IMR-90 (cell line): ENCODE measurements around the gene ERC2. TPM values are rescaled to one million over a fixed set of nuclear protein-coding genes. Genes with fewer than 3 reads are reported as not detected.

Source experiments
- ATAC-seq: fragments of 200-7000 bp; cut with Tn5 transposase; 2 replicates; pipeline ENCODE4 v1.9.1; 2020; ENCODE audit warnings: low read depth, mild to moderate bottlenecking, moderate library complexity
- BruUV-seq: library from RNA; stranded (reverse); fragments of 400-500 nt; replicated peaks from 2 replicates; lab custom pipeline; 2021; lab: Mats Ljungman, UMichigan
- CTCF ChIA-PET: fragments of 300-600 bp; formaldehyde crosslinking; extraction: SDS; loops from one replicate; lab custom pipeline; 2021; ENCODE audit warnings: antibody characterized with exemption; lab: Yijun Ruan, JAX
- POLR2A ChIA-PET: fragments of 300-600 bp; sonication (Branson Sonifier 250); formaldehyde crosslinking; loops from one replicate; lab custom pipeline; 2022; ENCODE audit warnings: antibody characterized with exemption; ENCODE audit not compliant: unreplicated experiment; lab: Charles Lee
- DNase-seq: peaks from one replicate; pipeline ENCODE4 v3.0.0; 2013
- H2AFZ ChIP-seq: replicated peaks from 2 replicates; pipeline ENCODE3; 2013; ENCODE audit warnings: low read length, mild to moderate bottlenecking; ENCODE audit not compliant: poor library complexity
- H2AK5ac ChIP-seq: 2 replicates; pipeline ENCODE4 v1.6.1; 2013; ENCODE audit warnings: low read depth, low read length, inconsistent platforms
- H2AK9ac ChIP-seq: replicated peaks from 2 replicates; pipeline ENCODE3; 2013; ENCODE audit warnings: mild to moderate bottlenecking, low read depth, low read length, moderate library complexity; ENCODE audit not compliant: poor library complexity
- H2BK120ac ChIP-seq: 2 replicates; pipeline ENCODE4 v1.6.1; 2013; ENCODE audit warnings: low read depth, low read length, inconsistent platforms
- H2BK15ac ChIP-seq: 3 replicates; pipeline ENCODE4 v1.6.1; 2013; ENCODE audit warnings: low read depth, low read length, inconsistent platforms
- H2BK20ac ChIP-seq: 2 replicates; pipeline ENCODE4 v1.6.1; 2013; ENCODE audit warnings: low read depth, mild to moderate bottlenecking, inconsistent platforms, low read length, moderate library complexity
- H2BK5ac ChIP-seq: 2 replicates; pipeline ENCODE4 v1.6.1; 2013; ENCODE audit warnings: mild to moderate bottlenecking, low read depth, low read length, inconsistent platforms; ENCODE audit not compliant: poor library complexity, severe bottlenecking
- H3K14ac ChIP-seq: replicated peaks from 2 replicates; pipeline ENCODE4 v1.6.1; 2013; ENCODE audit warnings: low read depth, low read length, inconsistent platforms
- H3K18ac ChIP-seq: 2 replicates; pipeline ENCODE4 v1.6.1; 2013; ENCODE audit warnings: low read depth, low read length, control low read depth
- H3K23ac ChIP-seq: 2 replicates; pipeline ENCODE4 v1.6.1; 2013; ENCODE audit warnings: low read depth, low read length, inconsistent platforms
- H3K27ac ChIP-seq: 2 replicates; pipeline ENCODE4 v1.5.1; 2013; ENCODE audit warnings: mild to moderate bottlenecking, control low read depth, low read length; ENCODE audit not compliant: insufficient read depth
- H3K27me3 ChIP-seq: 2 replicates; pipeline ENCODE4 v1.6.1; 2013; ENCODE audit warnings: low read length; ENCODE audit not compliant: control insufficient read depth, insufficient read depth
- H3K36me3 ChIP-seq: 2 replicates; pipeline ENCODE4 v1.6.1; 2013; ENCODE audit warnings: low read length, mixed read lengths; ENCODE audit not compliant: control insufficient read depth, insufficient read depth
- H3K4ac ChIP-seq: 2 replicates; pipeline ENCODE4 v1.6.1; 2013; ENCODE audit warnings: low read depth, low read length, inconsistent platforms
- H3K4me1 ChIP-seq: 2 replicates; pipeline ENCODE4 v1.6.1; 2013; ENCODE audit warnings: low read length, mixed read lengths; ENCODE audit not compliant: control insufficient read depth, insufficient read depth
- H3K4me2 ChIP-seq: 2 replicates; pipeline ENCODE4 v1.6.1; 2013; ENCODE audit warnings: low read depth, mild to moderate bottlenecking, control low read depth, low read length, moderate library complexity
- H3K4me3 ChIP-seq: 2 replicates; pipeline ENCODE4 v1.5.1; 2013; ENCODE audit warnings: low read depth, mild to moderate bottlenecking, control low read depth, low read length, moderate library complexity; ENCODE audit not compliant: insufficient read depth
- H3K56ac ChIP-seq: 2 replicates; pipeline ENCODE4 v1.6.1; 2013; ENCODE audit warnings: low read length, inconsistent platforms; ENCODE audit not compliant: insufficient read depth; ENCODE audit errors: extremely low read depth
- H3K79me1 ChIP-seq, 2 experiments: 2 replicates each; pipeline ENCODE4 v1.6.1; 2013; ENCODE audit warnings: low read length in 2 of 2, inconsistent platforms in 1 of 2, low read depth in 1 of 2
- H3K9ac ChIP-seq: 2 replicates; pipeline ENCODE4 v1.6.1; 2013; ENCODE audit warnings: low read depth, low read length, control low read depth
- H3K9me1 ChIP-seq: 2 replicates; pipeline ENCODE4 v1.6.1; 2013; ENCODE audit warnings: low read length, inconsistent platforms; ENCODE audit not compliant: insufficient read depth
- H3K9me3 ChIP-seq: 2 replicates; pipeline ENCODE4 v1.6.1; 2013; ENCODE audit warnings: low read length; ENCODE audit not compliant: control insufficient read depth, insufficient read depth
- H4K20me1 ChIP-seq: 2 replicates; pipeline ENCODE4 v1.6.1; 2013; ENCODE audit warnings: low read length, inconsistent platforms; ENCODE audit not compliant: insufficient read depth
- H4K5ac ChIP-seq: 2 replicates; pipeline ENCODE4 v1.6.1; 2013; ENCODE audit warnings: mild to moderate bottlenecking, low read depth, low read length, control low read depth
- H4K8ac ChIP-seq, 2 experiments: 2 replicates each; pipeline ENCODE4 v1.6.1; 2013; ENCODE audit warnings: low read depth in 2 of 2, low read length in 2 of 2, control low read depth in 1 of 2, inconsistent platforms in 1 of 2
- H4K91ac ChIP-seq: 2 replicates; pipeline ENCODE4 v1.6.1; 2013; ENCODE audit warnings: low read depth, low read length, inconsistent platforms; ENCODE audit not compliant: insufficient read depth
- BHLHE40 ChIP-seq: fragments of 150-350 bp; IDR thresholded peaks from 2 replicates; pipeline ENCODE4 v1.6.1; 2016; ENCODE audit warnings: mild to moderate bottlenecking, low read depth, low read length
- ELK1 ChIP-seq: fragments of 150-350 bp; IDR thresholded peaks from 2 replicates; pipeline ENCODE4 v1.6.1; 2016; ENCODE audit warnings: low read depth, mild to moderate bottlenecking, low read length, moderate library complexity, borderline replicate concordance
- FOS ChIP-seq: fragments of 150-350 bp; IDR thresholded peaks from 2 replicates; pipeline ENCODE4 v1.6.1; 2016; ENCODE audit warnings: low read depth, low read length
- MXI1 ChIP-seq: IDR thresholded peaks from 2 replicates; pipeline ENCODE4 v1.6.1; 2012; ENCODE audit warnings: low read depth, mild to moderate bottlenecking, low read length, moderate library complexity, borderline replicate concordance
- RAD21 ChIP-seq: IDR thresholded peaks from 2 replicates; pipeline ENCODE4 v1.6.1; 2012; ENCODE audit warnings: low read length, improper control_type of control experiment
- RFX5 ChIP-seq: IDR thresholded peaks from 2 replicates; pipeline ENCODE4 v1.8.0; 2012; ENCODE audit warnings: low read depth, mild to moderate bottlenecking, low read length, moderate library complexity
- USF2 ChIP-seq: fragments of 150-350 bp; IDR thresholded peaks from 2 replicates; pipeline ENCODE4 v1.6.1; 2017; ENCODE audit warnings: mild to moderate bottlenecking, antibody characterized with exemption, low read length, low read depth
- WGBS, 2 experiments: methylation state at CpG; one replicate each; pipeline versions ENCODE4 v1.1.5 to v1.1.7; 2013; ENCODE audit warnings: missing lambda C conversion rate in 2 of 2; ENCODE audit not compliant: insufficient read length in 1 of 2; ENCODE audit errors: extremely low coverage in 2 of 2; 5-methylcytosine and 5-hydroxymethylcytosine counted together
- dilution Hi-C: fragments of 300-500 bp; cut with HindIII; formaldehyde crosslinking; loops from one replicate; pipeline ENCODE4 v1.14.3; 2018; ENCODE audit warnings: low sequenced_read_pairs; ENCODE audit not compliant: unreplicated experiment
- in situ Hi-C: fragments of 300-500 bp; cut with MboI; formaldehyde crosslinking; loops from 3 replicates; pipeline ENCODE4 v1.14.3; 2019; ENCODE audit warnings: low sequenced_read_pairs, inconsistent platforms, mixed read lengths
- intact Hi-C: fragments of 100-400 bp; cut with micrococcal nuclease; formaldehyde crosslinking; loops from 2 replicates; pipeline ENCODE4 v1.10.0; 2022
- polyA plus RNA-seq, 3 experiments: library from polyadenylated mRNA; depleted of rRNA; stranded (reverse); fragments of >200 nt; gene quantifications; 2 replicates each; pipeline ENCODE4 v1.2.3, GENCODE V29; 2012; ENCODE audit warnings: low replicate concordance in 1 of 3
- total RNA-seq: library from RNA; depleted of rRNA; stranded (reverse); fragments of >200 nt; gene quantifications from 2 replicates; pipeline ENCODE4 v1.2.3, GENCODE V29; 2012
- TF ChIP-seq, protein P1 (sequence below): conservative IDR thresholded peaks from 2 replicates; pipeline ENCODE4 v1.5.1; 2012; ENCODE audit warnings: mild to moderate bottlenecking, low read depth, low read length, improper control_type of control experiment

ERC2 gene
- total and polyA plus RNA-seq, 2 of the 4 experiments (the other 2 are of a cell fraction): 0.17 to 0.18 TPM

DNA sequence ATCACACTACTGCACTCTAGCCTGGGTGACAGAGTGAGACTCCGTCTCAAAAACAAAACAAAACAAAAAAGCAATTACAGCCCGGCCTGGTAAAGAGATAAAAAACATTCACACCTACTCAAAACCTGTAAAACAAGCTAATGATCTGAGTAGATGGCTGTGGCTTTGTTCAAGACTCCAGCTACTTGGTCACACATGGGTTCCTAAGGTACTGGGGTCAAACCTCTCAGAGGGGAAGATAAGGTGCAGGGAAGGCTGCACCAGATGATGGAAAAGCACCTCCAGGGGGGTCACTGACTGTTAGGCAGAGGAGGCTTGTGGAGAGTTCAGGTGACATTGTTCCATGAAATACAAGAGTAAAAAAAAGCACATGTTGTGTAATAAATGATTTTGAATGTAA lies 531.0 kb downstream of the ERC2 start:
- no peaks in the 10 kb centered on the region for H3K9me3 ChIP-seq
- H2BK120ac ChIP-seq: no peak overlapping the region
- intact Hi-C loops (no loop called here), dilution Hi-C loops (no loop called here), in situ Hi-C loops (no loop called here)
- no peaks in the 10 kb centered on the region for H3K4me1 ChIP-seq
- H3K18ac ChIP-seq: no peak overlapping the region
- no peak overlapping the region for H2BK5ac ChIP-seq
- no peak overlapping the region for H3K14ac ChIP-seq
- H3K4me3 ChIP-seq: no peak overlapping the region
- DNase-seq: no peak
- H3K79me1 ChIP-seq: no peaks in the 10 kb centered on the region
- no peaks in the 10 kb centered on the region for H3K9me1 ChIP-seq
- TF ChIP-seq MXI1 (no peak), FOS (no peak), USF2 (no peak), ELK1 (no peak), RFX5 (no peak), BHLHE40 (no peak), RAD21 (no peak)
- TF ChIP-seq, protein P1, sequence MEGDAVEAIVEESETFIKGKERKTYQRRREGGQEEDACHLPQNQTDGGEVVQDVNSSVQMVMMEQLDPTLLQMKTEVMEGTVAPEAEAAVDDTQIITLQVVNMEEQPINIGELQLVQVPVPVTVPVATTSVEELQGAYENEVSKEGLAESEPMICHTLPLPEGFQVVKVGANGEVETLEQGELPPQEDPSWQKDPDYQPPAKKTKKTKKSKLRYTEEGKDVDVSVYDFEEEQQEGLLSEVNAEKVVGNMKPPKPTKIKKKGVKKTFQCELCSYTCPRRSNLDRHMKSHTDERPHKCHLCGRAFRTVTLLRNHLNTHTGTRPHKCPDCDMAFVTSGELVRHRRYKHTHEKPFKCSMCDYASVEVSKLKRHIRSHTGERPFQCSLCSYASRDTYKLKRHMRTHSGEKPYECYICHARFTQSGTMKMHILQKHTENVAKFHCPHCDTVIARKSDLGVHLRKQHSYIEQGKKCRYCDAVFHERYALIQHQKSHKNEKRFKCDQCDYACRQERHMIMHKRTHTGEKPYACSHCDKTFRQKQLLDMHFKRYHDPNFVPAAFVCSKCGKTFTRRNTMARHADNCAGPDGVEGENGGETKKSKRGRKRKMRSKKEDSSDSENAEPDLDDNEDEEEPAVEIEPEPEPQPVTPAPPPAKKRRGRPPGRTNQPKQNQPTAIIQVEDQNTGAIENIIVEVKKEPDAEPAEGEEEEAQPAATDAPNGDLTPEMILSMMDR: no peak
- no peak overlapping the region for H3K23ac ChIP-seq
- no peak overlapping the region for H2AK5ac ChIP-seq
- H3K9ac ChIP-seq: no peak overlapping the region
- H3K56ac ChIP-seq: no peak overlapping the region
- no peak overlapping the region for H2AFZ ChIP-seq
- no peak overlapping the region for H3K27ac ChIP-seq
- no peak overlapping the region for H2AK9ac ChIP-seq
- H2BK15ac ChIP-seq: no peak overlapping the region
- no peak overlapping the region for H4K8ac ChIP-seq
- no peak overlapping the region for H3K4ac ChIP-seq
- no peak overlapping the region for H3K4me2 ChIP-seq
- ChIA-PET CTCF (interaction anchor here (0.6 kb wide), 1 partner anchor 8 kb away, joined by 5 read pairs; no protein-coding TSS in a partner anchor), POLR2A (no interaction called here)
- no peak for ATAC-seq
- peaks cover 4% of the 10 kb centered on the region for H3K27me3 ChIP-seq
- H3K36me3 ChIP-seq: no peaks in the 10 kb centered on the region
- no CpG with 5 or more reads among the region's 2 CpGs for WGBS, 2 experiments
- no peak overlapping the region for H4K5ac ChIP-seq
- no peaks in the 10 kb centered on the region for H4K20me1 ChIP-seq
- no TSS peak for BruUV-seq
- no peak overlapping the region for H4K91ac ChIP-seq
- H2BK20ac ChIP-seq: no peak overlapping the region
